ENCODE data around the gene SCN9A.
"Not testable (repeated sequence)": the region's sequence is repeated elsewhere in the genome, so short reads cannot be mapped to it uniquely, and the experiment has no call there.

The SCN9A gene

DNA sequence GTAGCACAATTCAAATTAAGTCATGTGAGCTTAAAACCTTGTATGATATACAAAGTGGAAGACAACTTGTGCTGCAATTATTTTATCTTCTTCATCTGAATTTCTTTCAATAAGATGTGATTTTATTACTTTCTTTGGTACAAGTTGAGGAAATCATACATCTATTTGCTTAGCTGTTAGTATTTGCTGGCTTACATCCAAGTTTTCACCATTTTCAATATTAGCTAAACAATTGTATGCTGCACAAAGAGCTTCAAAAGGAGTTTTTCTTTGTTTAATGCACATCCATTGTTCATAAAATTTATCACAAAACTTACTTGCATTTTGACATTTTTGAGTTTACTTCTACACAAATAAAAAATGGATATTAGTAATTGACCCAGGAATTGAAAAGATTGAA lies 40.9 kb downstream of the SCN9A start:
- no peak for DNase-seq (ENCODE audit: low spot score)

GRCh38 chr2:166333801-166334200 lies 41.9 kb downstream of the SCN9A start:
- no peak for DNase-seq (ENCODE audit: low spot score)

GRCh38 chr2:166332106-166332505 lies 43.6 kb downstream of the SCN9A start:
- no peak for DNase-seq (ENCODE audit: low spot score)

- DNase-seq (ENCODE audit: low spot score), result no peak
Measured at GRCh38 chr2:166331468-166331867, 44.3 kb downstream of the SCN9A start.

DNA sequence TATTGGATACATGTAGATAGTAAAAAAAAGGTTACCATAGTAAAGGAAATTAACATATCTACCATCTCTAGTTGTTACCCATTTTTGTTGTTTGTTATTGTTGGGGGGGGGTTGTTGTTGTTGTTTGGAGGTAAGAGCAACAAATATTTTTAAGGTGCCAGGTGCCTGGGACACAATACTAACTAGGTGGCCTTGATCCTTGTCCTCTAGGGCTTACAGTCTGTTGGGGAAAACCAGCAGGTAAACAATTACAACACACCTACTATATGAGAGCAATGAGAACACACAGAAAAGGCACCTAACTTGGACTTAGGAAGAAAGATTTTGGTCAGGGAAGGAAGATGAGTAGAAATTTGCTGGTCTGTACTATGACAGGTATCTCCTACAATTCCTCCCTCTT lies 46.3 kb downstream of the SCN9A start:
- DNase-seq (ENCODE audit: low spot score), result no peak

DNA sequence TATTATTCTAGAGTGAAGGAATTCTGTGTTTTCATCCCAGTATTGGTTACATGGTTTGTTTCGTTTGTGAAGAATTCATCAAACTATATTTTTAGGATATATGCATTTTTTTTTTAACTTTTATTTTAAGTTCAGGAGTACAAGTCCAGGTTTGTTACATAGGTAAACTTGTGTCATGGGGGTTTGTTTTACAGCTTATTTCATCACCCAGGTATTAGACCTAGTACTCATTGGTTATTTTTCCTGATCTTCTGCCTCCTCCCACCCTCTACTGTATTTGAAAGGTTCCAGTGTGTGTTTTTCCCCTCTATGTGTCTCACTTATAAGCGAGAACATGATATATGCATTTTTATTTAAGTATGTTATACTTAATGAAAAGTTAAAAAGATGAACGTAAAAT lies 47.6 kb downstream of the SCN9A start:
- DNase-seq (ENCODE audit: low spot score), result no peak

DNA sequence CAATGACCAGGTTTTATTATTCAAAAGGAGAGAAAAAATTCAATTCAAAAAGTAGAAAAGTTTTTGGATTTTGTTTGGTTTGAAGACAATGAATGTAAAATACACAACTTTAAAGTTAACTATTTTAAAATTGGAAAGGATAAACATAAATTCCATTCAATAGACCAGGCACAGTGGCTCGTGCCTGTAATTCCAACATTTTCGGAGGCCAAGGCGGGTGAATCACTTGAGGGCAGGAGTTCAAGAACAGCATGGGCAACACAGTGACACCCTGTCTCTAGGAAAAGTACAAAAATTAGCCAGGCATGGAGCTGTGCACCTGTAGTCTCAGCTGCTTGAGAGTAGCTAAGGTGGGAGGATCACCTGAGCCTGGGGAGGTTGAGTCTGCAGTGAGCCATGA lies 54.7 kb downstream of the SCN9A start:
- DNase-seq (ENCODE audit: low spot score), result no peak

DNA sequence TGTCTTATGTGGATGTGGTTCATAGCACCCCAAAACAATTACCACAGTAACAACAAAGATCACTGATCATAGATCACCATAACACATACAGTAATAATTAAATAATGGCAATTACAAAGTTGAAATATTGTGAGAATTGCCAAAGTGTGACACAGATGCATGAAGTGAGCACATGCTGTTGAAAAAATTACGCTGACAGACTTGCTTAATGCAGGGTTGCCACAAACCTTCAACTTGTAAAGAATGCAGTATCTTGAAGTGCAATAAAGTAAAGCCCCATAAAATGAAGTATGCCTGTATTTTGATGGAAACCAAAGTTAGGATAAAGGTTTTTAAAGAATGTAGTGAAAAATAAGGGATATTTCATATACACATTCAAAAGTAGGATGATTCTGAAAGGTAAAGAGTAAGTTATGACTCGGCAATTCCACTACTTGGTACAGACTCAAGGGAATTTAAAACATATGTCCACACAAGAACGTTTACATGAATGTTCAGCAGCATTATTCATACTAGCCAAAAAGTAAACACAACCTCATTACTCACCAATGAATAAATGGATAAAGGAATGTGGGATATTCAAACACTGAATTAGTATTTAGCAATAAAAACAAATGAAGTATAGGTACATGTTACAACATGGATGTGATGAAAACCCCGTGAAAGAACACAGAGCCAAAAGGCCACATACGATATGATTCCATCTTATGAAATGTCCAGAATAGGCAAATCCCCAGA lies 61.6 kb downstream of the SCN9A start:
- DNase-seq (ENCODE audit: low spot score), result no peak

DNA sequence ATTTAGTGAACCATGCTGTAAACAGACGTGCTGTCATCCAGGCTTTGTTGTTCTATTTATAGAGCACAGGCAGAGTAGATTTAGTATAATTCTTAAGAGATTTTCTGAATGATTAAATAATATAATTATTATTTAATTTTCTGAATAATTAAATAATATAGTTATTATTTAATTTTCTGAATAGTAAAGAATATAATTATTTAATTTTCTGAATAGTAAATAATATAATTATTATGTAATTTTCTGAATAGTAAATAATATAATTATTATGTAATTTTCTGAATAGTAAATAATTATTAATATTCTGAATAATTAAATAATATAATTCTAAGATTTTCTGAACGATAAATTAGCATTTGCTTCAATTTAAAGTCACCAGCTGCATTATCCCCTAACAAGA lies 62.9 kb downstream of the SCN9A start:
- not testable (repeated sequence) for DNase-seq (ENCODE audit: low spot score)

DNA sequence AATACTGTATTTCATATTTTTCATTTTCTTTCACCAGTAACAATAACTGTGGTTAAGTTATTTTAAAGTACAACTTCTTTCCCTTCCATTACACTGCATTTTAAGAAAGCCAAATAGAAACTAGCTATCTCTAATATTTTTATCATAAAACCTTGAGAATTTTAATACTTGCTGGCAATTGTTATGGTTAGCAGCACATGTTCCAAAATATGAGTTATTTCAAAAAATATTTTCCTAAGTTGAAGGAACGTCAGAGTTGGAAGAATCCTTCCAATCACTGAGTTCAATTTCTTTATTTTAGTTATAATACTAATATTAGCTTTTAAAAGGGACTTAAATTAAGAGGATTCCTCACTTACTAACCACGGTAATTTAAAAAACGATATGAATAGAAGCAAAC lies 68.4 kb downstream of the SCN9A start:
- no peak for DNase-seq (ENCODE audit: low spot score)

GRCh38 chr2:166304656-166305055 lies 71.1 kb downstream of the SCN9A start:
- no peak for DNase-seq (ENCODE audit: low spot score)

GRCh38 chr2:166302036-166302435 lies 73.7 kb downstream of the SCN9A start:
- no peak for DNase-seq (ENCODE audit: low spot score)

GRCh38 chr2:166297951-166298350 lies 77.8 kb downstream of the SCN9A start:
- no peak for DNase-seq (ENCODE audit: low spot score)

DNA sequence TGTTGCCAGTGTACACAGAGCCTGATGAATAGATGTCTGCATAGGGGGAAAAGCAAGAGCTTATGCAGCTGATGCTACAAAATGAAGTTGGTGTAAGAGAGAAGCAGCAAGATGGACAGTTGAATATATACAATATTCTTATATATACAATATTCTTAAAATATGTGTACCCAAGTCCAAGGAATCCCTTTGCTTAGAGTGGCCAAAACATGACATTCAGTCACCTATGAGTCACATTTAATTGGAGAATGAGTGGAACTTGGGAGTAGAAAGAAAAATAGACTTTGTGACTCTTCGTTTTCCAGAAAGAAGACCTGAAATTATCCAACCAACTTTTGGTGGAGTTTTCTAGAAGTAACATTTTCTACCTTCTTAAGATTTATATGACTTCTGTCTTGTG lies 81.8 kb downstream of the SCN9A start:
- no peak for DNase-seq (ENCODE audit: low spot score)

GRCh38 chr2:166285215-166285614 lies 90.5 kb downstream of the SCN9A start:
- DNase-seq (ENCODE audit: low spot score), result no peak

GRCh38 chr2:166284359-166284758 lies 91.4 kb downstream of the SCN9A start:
- no peak for DNase-seq (ENCODE audit: low spot score)

DNA sequence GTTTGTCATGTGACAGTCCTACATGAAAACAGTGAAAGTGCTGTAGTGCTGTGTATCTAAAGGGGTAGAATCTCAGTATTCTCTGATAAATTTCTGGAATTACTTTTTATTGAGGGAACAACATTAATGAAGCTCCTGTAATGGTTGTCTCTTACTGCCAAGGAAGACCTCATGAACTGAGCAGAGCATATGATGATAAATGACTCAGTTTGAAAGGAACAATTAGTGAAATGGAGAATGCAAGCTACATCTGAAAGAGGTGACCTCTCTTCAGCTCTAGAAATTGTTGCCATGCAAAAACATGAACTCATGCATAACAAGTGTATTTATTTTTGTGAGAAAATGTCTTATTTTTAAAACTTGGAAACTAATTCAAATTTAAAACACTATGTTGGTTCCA lies 93.6 kb downstream of the SCN9A start:
- no peak for DNase-seq (ENCODE audit: low spot score)

DNA sequence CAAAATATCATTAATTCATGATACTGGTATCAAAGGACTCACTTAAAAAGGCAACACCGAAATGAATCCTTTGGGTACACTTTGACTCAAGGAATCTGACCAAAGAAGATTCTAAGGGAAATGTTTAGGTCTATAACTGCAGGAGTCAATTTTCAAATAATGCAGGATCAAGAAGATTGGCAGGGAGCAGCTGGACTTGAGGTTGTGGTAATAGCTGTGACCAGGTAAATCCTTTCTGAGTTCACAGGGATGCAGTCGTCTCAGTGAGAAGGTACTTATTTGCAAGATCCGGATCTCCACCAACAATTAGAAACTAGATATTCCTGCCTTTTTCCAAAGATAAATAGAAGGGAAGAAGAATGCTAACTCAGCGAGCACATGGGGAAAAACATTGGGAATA lies 96.9 kb downstream of the SCN9A start:
- DNase-seq (ENCODE audit: low spot score), result no peak

DNA sequence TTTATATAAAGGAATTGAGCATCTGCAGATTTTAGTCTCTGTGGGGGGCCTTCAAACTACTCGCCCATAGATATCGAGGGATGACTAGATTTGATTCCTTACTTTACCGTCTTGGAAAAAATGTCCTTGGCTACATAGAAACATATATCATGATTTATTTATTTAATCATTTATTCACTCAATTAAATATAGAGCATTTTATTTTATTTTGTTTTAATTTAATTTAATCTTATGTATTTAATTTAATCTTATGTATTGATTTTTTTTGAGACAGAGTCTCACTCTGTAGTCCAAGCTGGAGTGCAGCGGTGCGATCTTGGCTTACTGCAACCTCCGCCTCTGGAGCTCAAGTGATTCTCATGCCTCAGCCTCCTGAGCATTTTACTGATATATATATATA lies 105.4 kb downstream of the SCN9A start:
- no peak for DNase-seq (ENCODE audit: low spot score)

DNA sequence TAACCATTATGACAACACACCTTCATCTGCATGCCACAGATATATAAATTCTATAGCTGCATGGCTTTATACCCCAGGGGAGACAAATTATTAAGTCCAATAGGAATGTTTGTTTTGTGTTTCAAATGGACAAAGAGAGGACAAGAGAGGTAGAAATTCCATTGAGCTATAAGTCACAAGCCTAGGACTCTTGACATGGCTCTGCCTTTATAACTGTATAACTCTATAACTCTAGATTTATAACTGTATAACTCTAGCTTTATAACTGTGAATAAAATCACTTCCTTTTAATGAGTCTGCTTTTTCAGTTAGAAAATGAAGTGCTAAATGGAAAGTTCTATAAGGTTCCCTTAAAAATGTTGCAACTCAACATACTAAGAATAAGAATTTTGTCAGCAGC lies 106.4 kb downstream of the SCN9A start:
- no peak for DNase-seq (ENCODE audit: low spot score)

- DNase-seq (ENCODE audit: low spot score), result no peak
Measured at GRCh38 chr2:166257859-166258258, 117.9 kb downstream of the SCN9A start.

DNA sequence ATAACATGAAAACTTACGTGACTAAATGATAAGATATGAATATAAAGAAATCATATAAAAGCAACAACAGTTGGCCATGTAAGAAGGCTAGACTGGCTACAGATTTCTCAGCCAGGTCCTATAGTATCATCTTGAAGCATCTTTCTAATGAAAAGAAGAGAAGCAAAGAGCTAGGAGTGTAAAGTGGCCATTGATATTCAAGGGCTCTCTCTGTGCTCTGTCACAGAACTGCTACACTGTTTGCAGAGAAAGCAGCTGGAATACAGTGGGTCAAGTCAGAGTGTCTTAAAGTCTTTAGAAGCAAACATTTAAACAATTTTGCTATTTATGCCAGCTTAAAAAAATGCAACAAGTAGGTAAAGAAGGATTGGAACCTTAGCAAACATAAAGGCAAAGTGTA lies 118.8 kb downstream of the SCN9A start:
- no peak for DNase-seq (ENCODE audit: low spot score)

DNA sequence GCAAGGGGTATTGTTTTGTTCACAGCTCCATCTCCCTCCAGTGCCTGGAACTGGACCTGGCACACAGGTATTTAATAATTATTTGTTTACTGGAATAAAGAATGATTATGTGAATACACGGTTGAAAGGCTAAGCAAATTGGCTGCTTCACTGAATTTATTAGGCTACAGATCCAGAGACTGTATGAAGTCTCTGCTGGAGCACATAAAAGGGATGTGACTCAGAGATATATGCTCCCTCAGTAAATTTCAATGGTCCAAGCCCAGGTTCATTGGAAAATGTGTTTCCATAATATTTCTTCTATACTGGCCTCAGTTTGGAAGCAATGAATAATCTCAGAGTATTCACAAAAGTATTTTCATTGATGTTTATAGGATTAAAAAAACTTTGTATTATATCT lies 126.4 kb downstream of the SCN9A start:
- no peak for DNase-seq (ENCODE audit: low spot score)

- no peak for DNase-seq (ENCODE audit: low spot score)
Measured at GRCh38 chr2:166246901-166247300, 128.8 kb downstream of the SCN9A start.

- DNase-seq (ENCODE audit: low spot score), result no peak
Measured at GRCh38 chr2:166242309-166242708, 133.4 kb downstream of the SCN9A start.

Data from Ammon's horn (tissue), 1 donor.